Natural killer cell (primary cell): ENCODE data around the gene ADGRE1. TPM values are rescaled to one million over a fixed set of nuclear protein-coding genes. Genes with fewer than 3 reads are reported as not detected.

Experiments
- ATAC-seq, 3 donors: fragments of 150-1000 bp in 2 of 3; fragments of 200-7000 bp in 1 of 3; cut with Tn5 transposase; 1 replicate in 1 of 3; 2 replicates in 2 of 3; pipeline ENCODE4 v1.10.0; 2021; ENCODE audit warnings: mild to moderate bottlenecking in 2 of 3, moderate library complexity in 2 of 3
- DNase-seq, 2 donors: peaks; one replicate each; pipeline versions ENCODE4 v3.0.0 to v3.0.0-alpha.2; 2013 to 2021; ENCODE audit warnings: mixed read lengths in 1 of 2
- H3K27ac ChIP-seq: one replicate; pipeline ENCODE4 v1.5.1; 2013; ENCODE audit warnings: mild to moderate bottlenecking, low read length
- H3K27me3 ChIP-seq: one replicate; pipeline ENCODE4 v1.6.1; 2013; ENCODE audit warnings: low read length; ENCODE audit not compliant: control insufficient read depth, insufficient read depth
- H3K36me3 ChIP-seq: one replicate; pipeline ENCODE4 v1.6.1; 2013; ENCODE audit warnings: low read length; ENCODE audit not compliant: control insufficient read depth, insufficient read depth
- H3K4me1 ChIP-seq: one replicate; pipeline ENCODE4 v1.6.1; 2013; ENCODE audit warnings: low read length; ENCODE audit not compliant: control insufficient read depth, insufficient read depth
- H3K4me3 ChIP-seq: one replicate; pipeline ENCODE4 v1.5.1; 2013; ENCODE audit warnings: low read length
- H3K9me3 ChIP-seq: one replicate; pipeline ENCODE4 v1.6.1; 2013; ENCODE audit warnings: low read length; ENCODE audit not compliant: control insufficient read depth, insufficient read depth
- H3K27ac Mint-ChIP-seq, 2 donors: one replicate each; pipeline ENCODE4 v1.8.0; 2022; ENCODE audit warnings: mild to moderate bottlenecking in 2 of 2, mixed read lengths in 2 of 2, moderate library complexity in 1 of 2
- H3K27me3 Mint-ChIP-seq, 2 donors: one replicate each; pipeline ENCODE4 v1.8.0; 2022; ENCODE audit warnings: low read depth in 2 of 2, mixed read lengths in 2 of 2
- H3K36me3 Mint-ChIP-seq: one replicate; pipeline ENCODE4 v1.8.0; 2022; ENCODE audit warnings: mixed read lengths
- H3K4me1 Mint-ChIP-seq, 2 donors: one replicate each; pipeline ENCODE4 v1.8.0; 2022; ENCODE audit warnings: mixed read lengths in 2 of 2
- H3K4me3 Mint-ChIP-seq: one replicate; pipeline ENCODE4 v1.8.0; 2022; ENCODE audit warnings: mild to moderate bottlenecking, moderate library complexity, mixed read lengths
- H3K9me3 Mint-ChIP-seq, 2 donors: one replicate each; pipeline ENCODE4 v1.8.0; 2022; ENCODE audit warnings: mixed read lengths in 2 of 2
- CTCF ChIP-seq: fragments of 200-600 bp; IDR thresholded peaks from one replicate; pipeline ENCODE4 v1.8.0; 2022; ENCODE audit warnings: antibody characterized with exemption
- WGBS: methylation state at CpG from one replicate; pipeline ENCODE4 v1.1.7; 2013; ENCODE audit warnings: missing lambda C conversion rate; ENCODE audit not compliant: insufficient coverage; 5-methylcytosine and 5-hydroxymethylcytosine counted together
- intact Hi-C: fragments of 100-400 bp; cut with micrococcal nuclease; formaldehyde crosslinking; loops from one replicate; pipeline ENCODE4 v1.14.2; 2022
- total RNA-seq, 4 donors: library from RNA; stranded (reverse); fragments of 120-200 nt in 1 of 4; gene quantifications; one replicate each; pipeline versions ENCODE4 v1.2.3 to v1.2.4, GENCODE V29; 2013 to 2022

The ADGRE1 gene
- total RNA-seq, 3 donors from 2014 or later (not counting 1 experiment from before 2014, with no cell fraction given), result 2.6 to 13.7 (median 13.0) TPM

- Mint-ChIP-seq H3K4me3 (no peak overlapping the region), H3K27ac (no peak overlapping the region), H3K36me3 (no peaks in the 10 kb centered on the region), H3K9me3 (no peaks in the 10 kb centered on the region), H3K4me1 (no peaks in the 10 kb centered on the region), H3K27me3 (peaks cover 8 to 9% of the 10 kb centered on the region in 2 donors)
- ATAC-seq (no peak), DNase-seq (no peak)
- Histone ChIP-seq H3K4me1 (peaks cover 6% of the 10 kb centered on the region), H3K27me3 (no peaks in the 10 kb centered on the region), H3K9me3 (no peaks in the 10 kb centered on the region), H3K4me3 (no peak overlapping the region), H3K27ac (no peak overlapping the region), H3K36me3 (no peaks in the 10 kb centered on the region)
- intact Hi-C loops, result no loop called here
- TF ChIP-seq CTCF, result no peak
- WGBS, result 93% methylated on average over 9 of the region's 10 CpGs
Observed at GRCh38 chr19:6873708-6874431, 13.5 kb upstream of the ADGRE1 start.

GRCh38 chr19:6875218-6875617 lies 12.2 kb upstream of the ADGRE1 start:
- peaks cover 8 to 9% of the 10 kb centered on the region in 2 donors for H3K27me3 Mint-ChIP-seq
- 95% methylated on average over 2 of the region's 2 CpGs for WGBS
- no peak for TF ChIP-seq CTCF
- intact Hi-C loops, result no loop called here
- ATAC-seq (no peak), DNase-seq (no peak)
- no peak overlapping the region for H3K4me3 Mint-ChIP-seq
- Histone ChIP-seq H3K4me3 (no peak overlapping the region), H3K27me3 (no peaks in the 10 kb centered on the region), H3K36me3 (no peaks in the 10 kb centered on the region), H3K4me1 (peaks cover 6% of the 10 kb centered on the region), H3K27ac (no peak overlapping the region), H3K9me3 (no peaks in the 10 kb centered on the region)
- H3K9me3 Mint-ChIP-seq, result no peaks in the 10 kb centered on the region
- no peaks in the 10 kb centered on the region for H3K4me1 Mint-ChIP-seq
- H3K36me3 Mint-ChIP-seq, result no peaks in the 10 kb centered on the region
- no peak overlapping the region for H3K27ac Mint-ChIP-seq

GRCh38 chr19:6876748-6877147 lies 10.6 kb upstream of the ADGRE1 start:
- H3K36me3 Mint-ChIP-seq, result no peaks in the 10 kb centered on the region
- Histone ChIP-seq H3K27me3 (no peaks in the 10 kb centered on the region), H3K27ac (no peak overlapping the region), H3K36me3 (no peaks in the 10 kb centered on the region), H3K4me3 (no peak overlapping the region), H3K9me3 (no peaks in the 10 kb centered on the region), H3K4me1 (peaks cover 6% of the 10 kb centered on the region)
- intact Hi-C loops, result no loop called here
- peaks cover 9 to 11% of the 10 kb centered on the region in 2 donors for H3K27me3 Mint-ChIP-seq
- no peaks in the 10 kb centered on the region for H3K4me1 Mint-ChIP-seq
- no peaks in the 10 kb centered on the region for H3K9me3 Mint-ChIP-seq
- DNase-seq (no peak), ATAC-seq (no peak)
- TF ChIP-seq CTCF, result no peak
- WGBS, result 59% methylated on average over 3 of the region's 7 CpGs
- no peak overlapping the region for H3K27ac Mint-ChIP-seq
- no peak overlapping the region for H3K4me3 Mint-ChIP-seq

- no peaks in the 10 kb centered on the region for H3K27me3 ChIP-seq
- no peaks in the 10 kb centered on the region for H3K36me3 ChIP-seq
- Mint-ChIP-seq H3K9me3 (no peaks in the 10 kb centered on the region), H3K27me3 (peaks cover 9 to 11% of the 10 kb centered on the region in 2 donors), H3K27ac (no peak overlapping the region), H3K4me1 (no peaks in the 10 kb centered on the region), H3K4me3 (no peak overlapping the region), H3K36me3 (no peaks in the 10 kb centered on the region)
- H3K9me3 ChIP-seq, result no peaks in the 10 kb centered on the region
- intact Hi-C loops, result no loop called here
- peaks cover 6% of the 10 kb centered on the region for H3K4me1 ChIP-seq
- no peak overlapping the region for H3K27ac ChIP-seq
- no peak for TF ChIP-seq CTCF
- no peak for DNase-seq
- 92% methylated on average over 4 of the region's 4 CpGs for WGBS
- ATAC-seq, result no peak
- no peak overlapping the region for H3K4me3 ChIP-seq
Observed at GRCh38 chr19:6877766-6878165, 9.6 kb upstream of the ADGRE1 start.
